IPS-18a (cell line): Measurements from ENCODE around the gene LTBP2.

Experiments
- H3K27ac ChIP-seq: one replicate; pipeline ENCODE4 v1.5.1; 2013; ENCODE audit warnings: low read length
- H3K27me3 ChIP-seq: one replicate; pipeline ENCODE4 v1.6.1; 2013; ENCODE audit warnings: mild to moderate bottlenecking, low read length; ENCODE audit not compliant: control insufficient read depth, insufficient read depth
- H3K36me3 ChIP-seq: one replicate; pipeline ENCODE4 v1.6.1; 2013; ENCODE audit warnings: low read depth, low read length; ENCODE audit not compliant: control insufficient read depth
- H3K4me1 ChIP-seq: one replicate; pipeline ENCODE4 v1.6.1; 2013; ENCODE audit warnings: low read depth, low read length; ENCODE audit not compliant: control insufficient read depth
- H3K4me3 ChIP-seq: one replicate; pipeline ENCODE4 v1.5.1; 2013; ENCODE audit warnings: low read length
- H3K9ac ChIP-seq: one replicate; pipeline ENCODE4 v1.6.1; 2013; ENCODE audit warnings: mild to moderate bottlenecking, low read length, moderate library complexity
- H3K9me3 ChIP-seq: one replicate; pipeline ENCODE4 v1.6.1; 2013; ENCODE audit warnings: low read depth, low read length; ENCODE audit not compliant: control insufficient read depth

LTBP2 gene

DNA sequence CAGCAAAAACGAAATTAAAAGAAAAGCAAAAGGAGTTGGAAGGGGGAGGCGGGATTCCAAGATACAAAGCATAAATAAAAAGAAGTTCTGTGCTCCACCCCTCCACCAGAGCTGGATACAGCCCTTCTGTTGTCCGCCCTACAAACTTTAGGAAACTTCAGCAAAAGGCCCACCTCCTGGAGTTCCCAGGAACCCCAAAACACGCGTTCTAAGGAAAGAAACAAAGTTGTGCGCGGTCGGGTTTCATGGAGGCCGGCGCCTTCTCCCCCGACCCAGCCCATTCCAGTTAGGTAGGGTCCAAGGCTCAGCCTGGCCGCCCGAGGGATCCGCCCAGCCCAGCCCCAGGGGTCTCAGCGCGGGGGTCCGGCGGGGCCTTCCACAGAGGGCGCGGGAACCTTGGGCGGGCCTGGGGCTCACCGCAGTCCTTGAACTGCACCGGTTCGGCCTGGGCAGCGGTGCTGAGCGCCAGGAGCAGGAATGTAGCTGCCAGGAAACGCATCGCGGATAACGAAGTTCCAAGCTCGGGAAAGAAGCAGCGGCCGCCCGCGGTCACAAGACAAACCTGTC lies 119.2 kb downstream of the LTBP2 start, which contains the start of gene NPC2:
Gene NPC2, minus strand, starts transcription at position 530 of the 567 bp plus-strand sequence. Its CDS starts 31 bp downstream, at position 499.
- Histone ChIP-seq H3K4me1 (peaks cover 13% of the 10 kb centered on the region), H3K36me3 (peaks cover 4% of the 10 kb centered on the region), H3K4me3 (peak within 1 kb of the TSS; percentile 97), H3K9ac (peak within 1 kb of the TSS; percentile 87), H3K9me3 (no peaks in the 10 kb centered on the region), H3K27me3 (no peaks in the 10 kb centered on the region), H3K27ac (peak within 1 kb of the TSS; percentile 43)

GRCh38 chr14:74491956-74492775 lies 119.9 kb downstream of the LTBP2 start:
- no peaks in the 10 kb centered on the region for H3K9me3 ChIP-seq
- no peak overlapping the region for H3K27ac ChIP-seq
- H3K4me3 ChIP-seq = peak overlapping the region; percentile 75
- H3K36me3 ChIP-seq = peaks cover 4% of the 10 kb centered on the region
- no peaks in the 10 kb centered on the region for H3K27me3 ChIP-seq
- peak overlapping the region; percentile 73 for H3K9ac ChIP-seq
- peaks cover 17% of the 10 kb centered on the region for H3K4me1 ChIP-seq

- H3K4me1 ChIP-seq = peaks cover 17% of the 10 kb centered on the region
- no peak overlapping the region for H3K9ac ChIP-seq
- no peaks in the 10 kb centered on the region for H3K9me3 ChIP-seq
- H3K27ac ChIP-seq = no peak overlapping the region
- peaks cover 6% of the 10 kb centered on the region for H3K36me3 ChIP-seq
- no peaks in the 10 kb centered on the region for H3K27me3 ChIP-seq
- no peak overlapping the region for H3K4me3 ChIP-seq
Observed at GRCh38 chr14:74490486-74490885, 121.6 kb downstream of the LTBP2 start.

GRCh38 chr14:74488786-74489397 lies 123.1 kb downstream of the LTBP2 start:
- H3K9me3 ChIP-seq = no peaks in the 10 kb centered on the region
- H3K4me3 ChIP-seq = no peak overlapping the region
- no peak overlapping the region for H3K27ac ChIP-seq
- no peaks in the 10 kb centered on the region for H3K27me3 ChIP-seq
- peaks cover 12% of the 10 kb centered on the region for H3K4me1 ChIP-seq
- H3K36me3 ChIP-seq = peaks cover 15% of the 10 kb centered on the region
- H3K9ac ChIP-seq = no peak overlapping the region

GRCh38 chr14:74486164-74486563 lies 125.9 kb downstream of the LTBP2 start:
- Histone ChIP-seq H3K9ac (no peak overlapping the region), H3K27me3 (no peaks in the 10 kb centered on the region), H3K36me3 (peaks cover 42% of the 10 kb centered on the region), H3K4me3 (no peak overlapping the region), H3K4me1 (peaks cover 7% of the 10 kb centered on the region), H3K27ac (no peak overlapping the region), H3K9me3 (no peaks in the 10 kb centered on the region)

- Histone ChIP-seq H3K27ac (no peak overlapping the region), H3K9me3 (no peaks in the 10 kb centered on the region), H3K4me1 (peaks cover 7% of the 10 kb centered on the region), H3K9ac (no peak overlapping the region), H3K36me3 (peaks cover 59% of the 10 kb centered on the region), H3K4me3 (no peak overlapping the region), H3K27me3 (no peaks in the 10 kb centered on the region)
Observed at GRCh38 chr14:74483321-74483720, 128.7 kb downstream of the LTBP2 start.

DNA sequence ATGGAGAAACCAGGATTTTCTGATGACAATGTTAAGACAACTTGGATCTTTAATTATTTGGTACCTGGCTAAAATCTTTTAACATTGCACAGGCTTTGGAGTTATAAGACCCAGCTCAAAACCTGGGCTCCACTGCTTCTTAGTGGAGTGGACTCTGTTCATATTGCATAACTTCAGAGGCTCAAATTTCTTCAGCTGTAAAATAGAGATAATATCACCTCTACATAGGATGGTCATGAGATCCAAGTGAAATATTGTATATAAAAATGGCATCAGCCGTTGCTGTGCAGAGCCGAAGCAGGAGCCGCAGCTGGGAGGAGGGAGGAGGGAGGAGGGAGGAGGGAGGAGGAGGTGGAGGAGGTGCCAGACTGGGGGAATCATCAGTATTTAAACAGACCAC lies 129.5 kb downstream of the LTBP2 start:
- peaks cover 59% of the 10 kb centered on the region for H3K36me3 ChIP-seq
- peaks cover 2% of the 10 kb centered on the region for H3K4me1 ChIP-seq
- H3K9ac ChIP-seq = no peak overlapping the region
- no peaks in the 10 kb centered on the region for H3K9me3 ChIP-seq
- H3K4me3 ChIP-seq = no peak overlapping the region
- H3K27me3 ChIP-seq = no peaks in the 10 kb centered on the region
- H3K27ac ChIP-seq = no peak overlapping the region

DNA sequence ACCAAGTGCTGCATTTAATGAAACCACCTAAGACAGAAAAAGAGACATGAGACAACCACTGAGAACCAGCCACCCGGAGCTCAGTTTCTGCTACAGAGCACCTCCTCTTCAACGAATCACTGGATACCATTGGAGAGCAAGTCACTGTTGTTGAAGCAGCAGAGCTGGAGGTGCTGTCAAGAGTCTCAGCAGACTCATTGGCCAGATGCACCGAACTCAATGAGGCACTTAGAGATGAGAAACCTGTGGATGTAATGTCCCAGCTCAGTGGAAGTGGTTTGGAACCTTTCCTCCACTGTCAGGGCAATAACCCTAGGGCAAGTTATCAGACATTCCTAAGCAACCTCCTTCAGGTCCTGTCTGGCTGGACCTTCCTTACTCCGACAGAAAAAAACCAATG lies 132.0 kb downstream of the LTBP2 start:
- peaks cover 57% of the 10 kb centered on the region for H3K36me3 ChIP-seq
- H3K27ac ChIP-seq = no peak overlapping the region
- no peak overlapping the region for H3K9ac ChIP-seq
- H3K27me3 ChIP-seq = no peaks in the 10 kb centered on the region
- H3K4me1 ChIP-seq = no peaks in the 10 kb centered on the region
- no peaks in the 10 kb centered on the region for H3K9me3 ChIP-seq
- H3K4me3 ChIP-seq = no peak overlapping the region

GRCh38 chr14:74478996-74479635 lies 132.9 kb downstream of the LTBP2 start:
- H3K36me3 ChIP-seq = peaks cover 50% of the 10 kb centered on the region

GRCh38 chr14:74476607-74477006 lies 135.4 kb downstream of the LTBP2 start:
- no peak overlapping the region for H3K9ac ChIP-seq
- no peaks in the 10 kb centered on the region for H3K9me3 ChIP-seq
- no peaks in the 10 kb centered on the region for H3K4me1 ChIP-seq
- H3K36me3 ChIP-seq = peaks cover 26% of the 10 kb centered on the region
- H3K27me3 ChIP-seq = no peaks in the 10 kb centered on the region
- H3K27ac ChIP-seq = no peak overlapping the region
- H3K4me3 ChIP-seq = no peak overlapping the region

More at GRCh38 chr14:74478996-74479635, 132.9 kb downstream of the LTBP2 start:
- Histone ChIP-seq H3K4me1 (no peaks in the 10 kb centered on the region), H3K27me3 (no peaks in the 10 kb centered on the region), H3K27ac (no peak overlapping the region), H3K9me3 (no peaks in the 10 kb centered on the region), H3K9ac (no peak overlapping the region), H3K4me3 (no peak overlapping the region)

DNA sequence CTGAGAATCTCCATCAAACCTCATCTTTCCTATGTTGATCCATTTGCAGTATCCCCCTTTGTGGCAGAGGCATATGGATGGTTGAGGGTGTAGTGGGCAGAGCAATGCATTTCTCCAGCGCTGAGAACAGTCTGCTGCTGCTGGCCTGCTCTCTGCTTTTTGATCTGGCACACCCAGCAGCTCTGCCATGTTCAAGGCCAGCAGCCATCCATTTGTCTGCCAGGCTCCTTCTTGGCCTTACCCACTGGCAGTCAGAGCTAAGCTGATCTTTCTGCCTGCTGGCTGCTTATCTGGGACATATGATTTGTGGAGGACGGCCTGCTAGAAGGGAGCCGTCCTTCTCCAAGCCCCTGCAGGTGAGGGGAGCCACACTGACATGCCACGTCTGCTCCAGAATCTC lies 135.9 kb downstream of the LTBP2 start:
- no peaks in the 10 kb centered on the region for H3K4me1 ChIP-seq
- no peaks in the 10 kb centered on the region for H3K9me3 ChIP-seq
- H3K36me3 ChIP-seq = peaks cover 21% of the 10 kb centered on the region
- H3K9ac ChIP-seq = no peak overlapping the region
- no peak overlapping the region for H3K27ac ChIP-seq
- no peak overlapping the region for H3K4me3 ChIP-seq
- H3K27me3 ChIP-seq = no peaks in the 10 kb centered on the region
